GM18511 (cell line): Measurements from ENCODE around the gene FAM78A.
"Not testable (repeated sequence)": the region's sequence is repeated elsewhere in the genome, so short reads cannot be mapped to it uniquely, and the experiment has no call there.

Experiments used
- ATAC-seq: cut with Tn5 transposase; IDR thresholded peaks from one replicate; pipeline ENCODE4 v1.9.1; 2021; ENCODE audit warnings: mild to moderate bottlenecking, moderate library complexity; ENCODE audit not compliant: unreplicated experiment

The FAM78A gene

DNA sequence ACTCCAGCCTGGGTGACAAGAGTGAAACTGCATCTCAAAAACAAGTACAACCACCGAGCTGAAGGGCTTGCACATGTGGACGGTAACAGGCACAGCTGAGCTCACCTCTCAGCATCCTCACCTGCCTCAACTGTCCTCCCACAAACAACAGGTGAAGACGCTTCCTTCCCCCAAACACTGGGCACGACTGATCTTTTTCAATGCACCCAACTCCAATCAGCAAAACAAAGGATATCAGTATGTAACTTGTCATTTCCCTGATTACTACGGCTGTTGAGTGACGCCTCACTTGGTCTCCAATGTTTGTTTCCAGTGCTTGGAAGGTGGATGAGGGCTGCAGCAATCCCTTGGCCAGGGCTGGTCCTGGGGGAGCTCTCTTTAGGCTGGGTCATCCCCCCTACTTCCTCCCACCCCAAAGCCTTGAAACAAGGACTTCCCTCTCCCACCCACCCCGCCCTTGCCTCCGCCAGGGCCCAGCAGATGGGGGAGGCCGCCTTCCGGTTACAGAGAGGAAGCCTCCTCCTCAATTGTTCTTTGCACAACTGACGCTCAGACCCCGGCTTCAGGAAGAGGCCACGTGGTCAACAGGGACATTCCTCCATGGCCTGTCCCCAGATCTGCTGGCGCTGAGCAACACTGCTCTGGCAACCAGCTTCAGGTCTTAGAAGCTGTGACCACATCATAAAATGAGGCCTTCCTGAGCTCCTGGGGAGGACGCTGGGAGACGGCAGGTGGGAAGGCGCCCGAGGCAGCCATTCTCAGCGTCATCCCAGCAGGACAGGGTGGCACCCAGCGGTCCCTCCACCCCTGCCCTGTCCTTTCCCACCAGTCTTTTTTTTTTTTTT lies 5.9 kb downstream of the FAM78A start:
- no peak for ATAC-seq

DNA sequence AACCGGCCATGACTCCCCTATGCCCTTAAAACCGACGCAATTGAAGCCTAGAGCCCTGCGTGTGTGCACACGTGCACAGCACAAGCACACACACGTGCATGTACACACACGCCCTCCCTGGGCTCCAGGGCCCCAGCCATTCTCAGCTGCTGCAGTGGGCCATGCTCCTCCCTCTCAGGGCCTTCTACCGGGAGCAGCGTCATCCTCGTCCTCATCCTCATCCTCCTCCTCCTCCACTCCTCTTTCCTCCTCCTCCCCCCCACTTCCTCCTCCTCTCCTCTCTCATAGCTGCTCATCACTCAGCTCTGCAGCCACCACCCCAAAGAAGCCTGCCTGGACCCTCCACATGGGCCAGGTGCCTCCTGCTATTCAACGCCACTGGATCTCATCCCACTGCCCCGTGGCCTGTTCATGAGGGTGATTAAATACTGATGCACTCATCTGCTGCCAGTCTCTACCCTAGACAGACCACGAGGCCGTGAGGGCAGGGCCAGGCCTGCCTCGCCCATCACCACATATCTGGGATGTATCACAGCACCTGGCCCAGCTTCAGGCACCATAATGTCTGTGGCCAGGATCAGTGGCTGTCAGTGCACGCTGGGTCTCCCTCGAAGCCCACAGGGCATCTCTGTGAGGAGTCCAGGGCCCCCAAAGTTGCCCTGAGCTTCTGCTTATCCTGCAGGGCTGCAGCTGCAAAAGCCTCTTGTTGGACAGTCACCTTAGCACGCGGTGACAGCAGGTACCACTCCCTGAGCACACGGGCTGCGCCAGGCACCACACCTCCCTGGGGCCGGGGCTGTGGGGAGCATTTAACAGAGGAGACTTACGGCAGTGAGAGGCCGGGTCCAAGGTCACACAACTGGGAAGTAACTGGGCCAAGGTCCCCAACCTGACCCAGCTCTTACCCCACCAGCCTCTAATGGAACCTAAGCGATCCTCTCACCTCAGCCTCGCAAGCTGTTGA lies 9.8 kb downstream of the FAM78A start:
- no peak for ATAC-seq

DNA sequence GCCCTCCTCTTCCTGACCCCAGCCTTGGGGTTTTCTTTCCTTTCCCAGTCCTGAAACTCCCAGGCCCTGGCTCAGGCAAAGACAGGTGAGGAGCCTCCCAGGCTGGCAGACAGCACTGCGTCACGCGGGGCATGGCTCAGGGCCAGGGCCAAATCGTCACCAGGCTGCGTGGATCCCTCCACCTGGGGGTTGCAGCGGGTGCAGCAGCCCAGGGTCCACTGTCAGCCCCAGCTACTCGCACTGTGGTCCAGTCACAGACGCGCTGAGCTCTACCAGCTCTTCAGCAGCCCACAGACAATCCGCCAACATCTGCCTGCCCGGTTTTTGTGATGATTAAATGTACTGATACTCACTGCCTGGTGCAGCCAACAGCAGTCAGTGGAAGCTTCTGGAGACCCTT lies 12.1 kb downstream of the FAM78A start:
- ATAC-seq: no peak

DNA sequence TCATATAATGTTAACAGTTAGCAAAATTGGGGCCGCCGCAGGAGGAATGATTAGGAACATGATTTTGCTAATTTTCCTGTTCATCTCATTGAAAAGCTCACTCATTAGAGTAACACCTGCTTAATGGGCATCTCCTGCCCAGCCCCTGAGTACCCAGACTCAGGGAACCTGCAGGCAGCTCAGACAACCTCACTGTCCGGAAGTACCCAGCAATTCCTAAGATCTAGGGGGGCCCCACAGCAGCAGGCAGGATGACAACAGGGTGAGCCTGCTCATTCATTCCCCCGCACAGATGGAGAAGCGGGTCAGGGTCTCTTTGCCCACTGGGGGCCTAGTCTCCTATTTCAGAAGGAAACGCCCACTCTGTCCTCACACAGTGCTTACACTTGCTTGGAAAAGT lies 12.6 kb downstream of the FAM78A start:
- no peak for ATAC-seq

DNA sequence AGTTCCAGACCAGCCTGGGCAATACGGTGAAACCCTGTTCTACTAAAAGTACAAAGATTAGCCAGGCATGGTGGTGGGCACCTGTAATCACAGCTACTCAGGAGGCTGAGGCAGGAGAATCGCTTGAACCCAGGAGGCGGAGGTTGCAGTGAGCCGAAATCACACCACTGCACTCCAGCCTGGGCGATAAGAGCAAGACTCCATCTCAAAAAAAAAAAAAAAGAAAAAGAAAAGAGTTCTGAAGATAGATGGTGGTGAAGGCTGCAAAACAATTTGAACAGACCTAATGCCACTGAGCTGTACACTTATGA lies 13.3 kb downstream of the FAM78A start:
- not testable (repeated sequence) for ATAC-seq

DNA sequence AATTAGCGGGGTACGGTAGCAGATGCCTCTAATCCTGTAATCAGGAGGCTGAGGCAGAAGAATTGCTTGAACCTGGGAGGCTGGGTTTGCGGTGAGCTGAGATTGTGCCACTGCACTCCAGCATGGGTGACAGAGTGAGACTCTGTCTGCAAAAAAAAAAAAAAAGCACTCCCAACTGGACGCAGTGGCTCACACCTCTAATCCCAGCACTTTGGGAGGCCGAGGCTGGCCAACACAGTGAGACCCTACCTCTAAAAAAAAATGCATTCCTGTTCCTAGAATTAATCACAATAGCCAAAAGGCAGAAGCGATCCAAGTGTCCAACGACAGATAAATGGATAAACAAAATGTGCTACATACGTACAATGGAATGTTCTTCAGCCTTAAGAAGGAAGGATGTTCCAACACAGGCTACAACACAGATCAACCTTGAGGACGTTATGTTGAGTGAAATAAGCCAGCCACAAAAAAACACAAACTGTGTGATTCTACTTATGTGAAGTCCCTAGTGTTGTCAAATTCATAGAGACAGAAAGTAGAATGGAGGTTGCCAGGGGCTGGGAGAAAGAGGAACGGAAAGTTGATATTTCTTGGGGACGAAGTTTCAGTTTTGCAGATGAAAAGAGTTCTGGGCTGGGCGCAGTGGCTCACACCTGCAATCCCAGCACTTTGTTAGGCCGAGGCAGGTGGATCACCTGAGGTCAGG lies 13.8 kb downstream of the FAM78A start:
- peak; percentile 62 for ATAC-seq

DNA sequence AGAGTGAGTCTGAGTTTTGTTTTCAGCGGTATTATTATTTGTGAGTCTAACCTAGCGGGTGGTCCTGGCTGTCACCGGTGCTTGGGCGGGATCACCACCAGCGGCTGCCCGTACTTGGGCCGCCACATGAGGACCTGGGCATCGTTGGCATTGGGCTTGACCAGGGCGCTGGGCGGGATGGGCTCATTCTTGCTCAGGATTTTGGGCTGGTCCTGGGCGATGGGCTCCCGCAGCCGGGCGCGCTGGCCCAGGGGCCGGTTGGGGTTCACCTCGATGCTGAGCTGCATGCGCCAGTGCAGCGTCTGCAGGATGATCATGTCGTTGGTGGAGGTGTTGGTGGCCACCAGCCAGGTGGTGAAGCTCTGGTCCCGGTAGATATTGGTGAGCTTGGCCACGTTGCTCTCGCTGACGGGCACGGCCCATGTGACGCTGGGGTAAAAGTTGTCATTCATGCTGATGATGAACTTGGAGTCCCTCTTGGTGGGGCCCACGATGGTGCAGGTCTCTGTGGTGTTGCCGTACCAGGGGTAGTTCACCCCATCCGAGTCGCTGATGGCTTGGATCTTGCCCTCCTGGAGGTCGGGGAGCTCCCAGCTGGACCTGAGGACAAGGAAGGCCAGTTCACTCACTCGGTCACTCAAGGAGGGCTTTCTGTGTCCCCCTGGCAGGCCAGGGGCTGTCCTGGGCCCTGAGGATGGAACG lies 15.4 kb downstream of the FAM78A start:
- ATAC-seq: no peak

DNA sequence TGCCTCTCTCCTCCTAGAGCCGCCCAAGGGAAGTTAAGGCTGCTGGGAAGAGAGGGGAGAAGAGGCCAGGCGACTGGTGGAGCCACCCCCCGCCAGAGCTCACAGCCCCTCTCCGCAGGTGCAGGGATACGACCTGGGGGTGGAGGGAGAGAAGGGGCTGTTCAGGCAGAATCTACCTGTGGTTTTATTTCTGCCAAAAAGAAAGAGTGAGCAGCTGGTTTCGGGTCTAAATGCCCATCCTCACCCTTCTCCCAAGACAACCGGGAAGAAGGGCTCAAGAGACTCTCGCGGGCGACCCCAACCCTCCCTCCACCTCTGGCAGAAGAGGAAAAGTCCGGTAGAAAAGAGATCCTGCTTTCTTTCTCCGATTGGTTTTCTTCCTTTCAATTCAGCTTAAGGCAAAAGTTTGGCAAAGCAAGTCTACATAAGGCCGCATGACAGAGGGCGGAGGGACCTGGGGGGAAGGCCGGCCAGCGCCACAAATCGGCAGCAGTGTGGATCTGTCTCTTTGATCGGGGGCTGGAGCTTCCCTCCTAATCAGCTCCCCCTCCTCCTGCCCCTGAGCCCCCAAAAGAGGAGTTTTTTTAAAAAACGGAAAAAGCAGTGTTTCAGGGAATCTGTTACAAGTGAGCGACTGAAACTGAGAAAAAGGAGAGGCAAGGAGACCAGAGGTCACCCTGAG lies 16.3 kb downstream of the FAM78A start:
- ATAC-seq: no peak

DNA sequence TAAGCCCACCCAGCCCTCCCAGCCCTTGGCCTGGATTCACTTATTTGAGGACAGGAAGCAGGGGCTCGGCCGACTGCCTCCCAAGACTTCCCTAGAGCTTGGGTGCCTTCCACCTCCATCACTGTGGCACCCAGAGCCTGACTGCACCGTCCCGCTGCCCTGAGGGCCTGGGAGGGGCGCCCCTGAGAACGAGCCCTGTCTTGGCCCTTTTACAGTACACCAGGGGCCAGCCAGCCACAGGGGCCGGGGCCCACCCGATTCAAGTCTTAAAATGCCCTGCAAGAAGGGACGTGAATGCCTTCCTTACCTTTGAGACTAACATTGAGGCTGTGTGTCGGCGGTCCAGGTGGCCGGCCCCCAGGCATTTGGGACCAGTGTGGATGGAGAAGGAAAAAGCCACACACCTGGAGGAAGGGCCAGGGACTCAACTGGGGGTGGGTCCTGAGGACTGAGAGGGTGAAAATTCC lies 16.8 kb downstream of the FAM78A start:
- ATAC-seq: no peak

DNA sequence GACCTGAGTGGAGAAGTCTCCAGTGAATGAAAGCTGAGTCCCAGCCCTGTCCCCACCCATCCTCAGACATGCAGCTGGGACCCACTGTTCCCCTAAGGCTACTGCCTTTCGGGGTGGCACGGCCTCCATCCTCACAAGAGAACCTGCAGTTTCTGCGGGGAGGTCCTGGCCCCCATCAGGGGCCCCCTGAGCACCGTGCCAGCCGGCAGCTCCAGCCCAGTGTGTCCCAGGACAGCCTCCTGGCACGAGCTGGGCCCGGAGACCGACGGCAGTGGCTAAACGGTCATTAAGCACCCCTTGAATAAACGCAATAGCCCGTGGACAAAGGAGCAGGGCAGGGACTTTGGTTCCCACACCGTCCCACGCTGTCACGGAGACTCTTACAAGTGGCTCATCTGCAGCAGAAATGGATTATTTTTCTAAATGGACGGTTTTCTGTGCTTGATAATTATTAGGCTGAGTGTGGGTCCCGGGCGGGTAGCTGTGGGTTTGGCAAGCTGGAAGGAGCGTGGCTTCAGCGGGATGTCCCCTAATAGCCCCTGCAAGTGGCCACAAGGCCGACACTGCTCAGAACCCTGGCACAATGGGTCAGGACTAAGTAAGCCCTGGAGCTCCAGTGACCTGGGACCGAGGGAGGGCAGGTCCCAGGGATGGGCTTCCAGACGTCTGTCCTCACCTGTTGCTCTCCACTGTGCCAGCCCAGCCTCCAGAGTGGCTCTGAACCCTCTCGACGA lies 17.4 kb downstream of the FAM78A start:
- ATAC-seq: no peak

DNA sequence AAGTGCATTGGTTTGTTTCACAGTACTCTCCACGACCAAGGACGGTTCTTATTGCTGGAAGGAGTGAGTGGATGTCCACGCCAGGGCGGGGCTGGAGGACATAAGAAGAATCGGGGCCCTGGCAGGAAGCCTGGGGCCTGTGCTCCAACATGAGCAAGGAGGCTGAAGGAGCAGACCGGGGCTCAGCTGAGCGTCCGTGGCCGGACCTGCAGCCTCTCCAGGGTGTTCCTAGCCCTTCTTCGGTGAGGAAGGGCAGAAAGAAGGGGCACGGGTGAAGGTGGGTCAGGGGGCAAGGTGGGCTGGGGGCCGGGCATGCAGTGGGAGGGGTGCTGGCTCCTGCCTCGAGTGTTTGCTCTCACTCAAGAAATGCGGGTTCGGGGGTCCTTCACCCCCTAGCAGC lies 18.1 kb downstream of the FAM78A start:
- ATAC-seq: no peak

DNA sequence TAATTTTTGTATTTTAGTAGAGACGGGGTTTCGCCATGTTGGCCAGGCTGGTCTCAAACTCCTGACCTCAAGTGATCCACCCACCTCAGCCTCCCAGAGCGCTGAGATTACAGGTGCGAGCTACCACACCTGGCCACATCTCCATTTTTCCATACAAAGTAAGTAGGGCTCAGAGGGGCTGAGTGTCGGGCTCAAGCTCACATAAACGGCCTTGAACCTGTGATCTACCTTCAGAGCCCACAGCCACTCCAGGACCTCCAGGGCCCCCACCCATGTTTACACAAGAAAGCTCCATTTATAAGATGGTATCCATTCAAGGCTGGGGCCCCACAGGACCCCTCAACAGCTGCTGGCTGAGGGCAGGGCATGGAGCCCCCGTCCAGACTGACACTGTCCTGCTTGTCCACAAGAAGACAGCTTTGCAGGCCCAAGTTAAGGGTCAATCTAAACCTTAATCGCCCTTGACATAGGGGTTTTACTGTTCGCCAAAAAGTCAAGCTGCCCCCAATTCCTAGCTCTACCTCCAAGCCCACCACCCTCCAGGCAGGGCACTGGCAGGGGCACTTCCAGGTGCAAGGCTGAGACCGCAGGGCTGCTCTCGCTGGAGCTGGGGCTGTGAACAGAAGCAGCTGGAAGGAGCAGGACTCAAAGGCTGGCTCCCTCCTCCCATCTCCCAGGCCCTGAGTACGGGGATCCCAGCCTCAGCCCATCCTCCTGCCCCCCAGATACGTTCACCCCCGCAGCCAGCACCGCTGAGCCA lies 18.9 kb downstream of the FAM78A start:
- no peak for ATAC-seq

DNA sequence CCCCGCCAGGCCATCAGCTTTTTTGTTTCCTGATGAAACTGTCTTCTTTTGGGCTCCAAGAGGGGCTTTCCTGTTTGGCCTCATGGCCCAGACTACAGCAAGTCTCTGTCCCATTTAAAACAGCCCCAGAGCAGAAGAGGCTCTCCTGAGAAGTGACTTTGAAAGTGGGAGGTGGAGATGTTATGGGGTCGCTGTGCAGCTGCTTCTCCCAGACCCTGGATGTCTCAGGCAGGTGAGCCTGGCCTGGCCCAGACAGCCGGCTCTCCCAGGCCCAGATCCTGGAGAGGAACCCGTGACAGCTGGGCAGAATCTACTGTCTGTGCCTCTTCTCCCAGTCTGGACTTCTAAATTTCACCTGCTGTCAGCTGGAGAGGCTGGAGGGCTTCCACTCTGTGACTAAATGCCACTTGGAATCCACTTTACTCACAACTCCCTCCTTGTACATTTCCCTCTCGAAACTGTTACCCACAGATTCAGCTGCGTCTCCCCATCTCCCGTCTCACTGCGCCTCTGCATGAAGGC lies 20.6 kb downstream of the FAM78A start:
- ATAC-seq: no peak

DNA sequence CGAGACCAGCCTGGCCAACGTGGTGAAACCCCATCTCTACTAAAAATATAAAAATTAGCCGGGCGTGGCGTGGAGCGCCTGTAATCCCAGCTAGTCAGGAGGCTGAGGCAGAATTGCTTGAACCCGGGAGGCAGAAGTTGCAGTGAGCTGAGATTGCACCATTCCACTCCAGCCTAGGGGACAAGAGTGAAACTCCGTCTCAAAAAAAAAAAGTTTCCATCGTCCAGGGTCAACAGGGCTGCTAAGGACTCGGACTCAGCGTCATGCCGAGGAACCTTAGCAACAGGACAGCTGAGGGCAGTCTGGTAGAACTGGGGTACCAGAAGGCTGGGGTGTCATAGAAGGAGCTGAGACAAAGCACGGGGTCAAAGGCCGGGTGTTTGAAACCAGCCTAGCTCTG lies 21.7 kb downstream of the FAM78A start:
- ATAC-seq: no peak

DNA sequence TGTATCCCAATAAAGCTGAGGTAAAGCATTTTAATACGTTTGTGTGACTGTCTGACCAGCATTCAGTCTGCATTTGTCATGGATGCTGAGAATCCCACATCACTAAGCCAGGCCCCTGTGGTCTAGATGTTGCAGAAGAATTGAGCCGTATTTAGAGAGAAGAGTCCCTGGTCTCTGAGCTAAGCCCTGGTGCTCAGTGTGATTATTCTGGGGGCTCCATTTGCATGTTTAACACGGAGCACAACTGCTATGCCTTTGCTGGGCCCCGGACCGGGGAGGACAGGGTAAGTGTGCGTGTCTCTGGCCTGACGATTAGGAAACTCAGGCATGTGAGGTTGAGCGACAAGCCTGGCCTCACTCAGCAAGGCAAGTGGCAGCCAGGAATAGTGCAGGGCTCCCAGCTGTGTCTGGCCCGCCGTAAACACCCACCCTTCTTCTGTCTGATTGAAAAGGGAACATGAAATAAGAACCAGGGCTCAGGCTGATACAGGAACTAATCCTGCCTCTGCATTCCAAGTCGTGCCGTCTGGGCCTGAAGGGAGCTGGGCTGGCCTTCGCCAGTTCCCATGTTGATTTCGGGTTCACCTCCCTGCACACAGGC lies 22.3 kb downstream of the FAM78A start:
- no peak for ATAC-seq

DNA sequence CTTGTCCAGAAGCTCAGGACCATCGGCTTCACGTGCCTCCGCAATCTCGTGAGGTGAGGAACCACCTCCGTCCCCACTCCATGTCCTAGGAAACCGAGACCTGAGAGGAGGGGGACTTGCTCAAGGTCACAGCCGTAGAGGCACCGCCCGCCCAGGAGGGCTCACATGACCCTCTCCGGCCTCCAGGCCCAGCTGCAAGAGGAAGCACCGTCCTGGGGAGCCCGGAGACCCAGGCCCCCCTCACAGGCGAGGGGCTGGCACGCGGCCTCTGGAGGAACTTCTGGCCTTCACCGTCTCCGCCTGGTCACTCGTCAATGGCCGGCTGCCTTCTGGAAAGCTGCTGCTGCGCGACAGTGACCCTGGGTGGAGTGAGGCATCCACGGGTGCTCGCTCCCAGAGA lies 24.2 kb downstream of the FAM78A start:
- no peak for ATAC-seq

DNA sequence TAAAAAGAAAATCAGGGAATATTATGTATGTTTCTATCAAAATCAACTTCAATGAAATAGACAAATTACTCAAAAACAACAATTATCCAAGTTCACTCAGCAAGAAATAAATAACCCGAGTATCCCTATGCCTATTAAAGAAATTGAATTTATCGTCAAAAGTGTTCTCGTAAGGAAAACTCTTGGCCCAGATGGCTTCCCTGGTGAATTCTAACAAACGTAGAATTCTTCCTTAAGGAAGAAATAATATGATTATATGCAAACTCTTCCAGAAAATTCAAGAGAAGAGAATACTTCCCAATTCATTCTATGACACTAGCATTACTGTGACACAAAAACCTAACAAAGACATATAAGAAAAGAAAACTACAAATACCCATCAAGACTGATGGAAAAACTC lies 29.7 kb downstream of the FAM78A start:
- ATAC-seq: no peak

DNA sequence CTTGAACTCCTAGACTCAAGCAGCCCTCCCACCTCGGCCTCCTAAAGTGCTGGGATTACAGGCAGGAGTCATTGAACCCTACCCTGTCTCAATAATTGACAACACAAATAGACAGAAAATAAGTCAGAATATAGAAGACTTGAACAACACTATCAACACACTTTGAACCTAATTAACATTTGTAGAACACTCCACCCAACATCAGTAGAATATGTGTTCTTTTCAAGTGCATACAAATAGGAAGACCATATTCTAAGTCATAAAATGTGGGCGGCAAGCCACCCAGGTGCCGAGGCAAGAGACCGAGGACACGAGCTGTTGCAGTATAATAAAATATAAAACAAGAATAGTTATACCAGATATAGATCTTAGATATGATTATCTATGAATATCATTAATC lies 32.0 kb downstream of the FAM78A start:
- not testable (repeated sequence) for ATAC-seq
